ENCODE results near the gene STT3A.

The STT3A gene

DNA sequence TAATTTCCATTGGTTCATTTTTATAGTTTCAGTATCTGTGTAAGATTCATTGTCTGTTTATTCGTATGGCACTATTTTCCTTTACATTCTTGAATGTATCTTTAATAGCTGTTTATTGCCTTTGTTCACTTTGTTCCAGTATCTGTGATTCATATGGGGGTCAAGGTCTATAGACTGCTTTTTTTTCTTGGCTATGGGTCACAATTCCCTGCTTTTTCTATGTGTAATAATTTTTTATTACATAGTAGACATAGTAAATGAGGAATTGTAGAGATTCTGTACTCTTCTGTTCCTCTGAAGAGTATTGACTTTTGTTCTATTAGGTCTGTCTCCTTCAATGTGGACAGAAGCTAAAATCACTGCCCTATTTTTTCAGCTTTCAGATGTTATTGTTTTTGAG lies 77.5 kb downstream of the STT3A start:
- no peak for DNase-seq

DNA sequence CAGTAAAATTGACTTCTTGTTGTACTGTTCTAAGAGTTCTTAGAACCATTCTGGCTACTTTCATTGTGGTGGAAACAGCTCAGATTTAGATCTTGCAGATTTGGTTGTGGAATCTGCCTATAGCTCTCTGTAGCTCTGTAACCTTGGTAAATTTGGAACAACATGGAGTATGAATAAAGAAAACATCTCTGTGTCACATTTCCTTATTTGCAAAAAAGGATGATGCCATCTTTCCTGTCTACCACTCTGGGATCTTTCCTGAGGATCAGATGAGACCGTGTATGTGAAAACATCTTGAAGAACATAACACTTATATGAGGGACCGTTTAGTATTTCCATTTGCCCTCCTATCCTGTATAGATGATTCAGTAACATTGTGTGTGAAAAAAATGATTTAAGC lies 78.9 kb downstream of the STT3A start:
- no peak for DNase-seq

Data from activated CD4-positive, alpha-beta T cell treated with anti-CD3 and anti-CD28 coated beads, Interleukin-2, amount 50 U/mL, for 4 hours (primary cell).